HG02798 (cell line): Measurements from ENCODE around the gene ARSH.
"Not testable (repeated sequence)": the region's sequence is repeated elsewhere in the genome, so short reads cannot be mapped to it uniquely, and the experiment has no call there.

Source experiments
- ATAC-seq: cut with Tn5 transposase; IDR thresholded peaks from one replicate; pipeline ENCODE4 v1.9.1; 2021; ENCODE audit warnings: mild to moderate bottlenecking; ENCODE audit not compliant: unreplicated experiment, poor library complexity

ARSH gene, protein sequence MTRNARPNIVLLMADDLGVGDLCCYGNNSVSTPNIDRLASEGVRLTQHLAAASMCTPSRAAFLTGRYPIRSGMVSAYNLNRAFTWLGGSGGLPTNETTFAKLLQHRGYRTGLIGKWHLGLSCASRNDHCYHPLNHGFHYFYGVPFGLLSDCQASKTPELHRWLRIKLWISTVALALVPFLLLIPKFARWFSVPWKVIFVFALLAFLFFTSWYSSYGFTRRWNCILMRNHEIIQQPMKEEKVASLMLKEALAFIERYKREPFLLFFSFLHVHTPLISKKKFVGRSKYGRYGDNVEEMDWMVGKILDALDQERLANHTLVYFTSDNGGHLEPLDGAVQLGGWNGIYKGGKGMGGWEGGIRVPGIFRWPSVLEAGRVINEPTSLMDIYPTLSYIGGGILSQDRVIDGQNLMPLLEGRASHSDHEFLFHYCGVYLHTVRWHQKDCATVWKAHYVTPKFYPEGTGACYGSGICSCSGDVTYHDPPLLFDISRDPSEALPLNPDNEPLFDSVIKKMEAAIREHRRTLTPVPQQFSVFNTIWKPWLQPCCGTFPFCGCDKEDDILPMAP

DNA sequence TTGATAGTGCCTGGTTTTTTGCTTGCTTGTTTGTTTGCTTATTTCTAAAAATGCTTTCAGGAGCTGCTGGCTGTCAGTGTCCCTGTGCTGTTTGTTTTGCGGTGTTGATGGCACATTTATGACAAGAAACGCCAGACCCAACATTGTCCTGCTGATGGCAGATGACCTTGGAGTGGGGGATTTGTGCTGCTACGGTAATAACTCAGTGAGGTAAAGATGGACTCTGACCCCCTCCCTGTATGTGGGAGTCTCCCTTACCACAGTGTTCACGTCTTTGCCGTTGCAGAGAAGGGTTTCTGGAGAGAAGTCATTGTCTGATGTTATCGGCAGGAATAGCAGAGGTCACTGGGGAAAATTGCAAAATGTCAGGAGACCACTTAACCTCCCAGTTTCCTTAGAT, at the start of gene ARSH:
ARSH (plus strand) TSS at position 52 of the 400 bp plus-strand sequence; CDS start at position 119, 67 bp downstream.
- ATAC-seq = no peak

DNA sequence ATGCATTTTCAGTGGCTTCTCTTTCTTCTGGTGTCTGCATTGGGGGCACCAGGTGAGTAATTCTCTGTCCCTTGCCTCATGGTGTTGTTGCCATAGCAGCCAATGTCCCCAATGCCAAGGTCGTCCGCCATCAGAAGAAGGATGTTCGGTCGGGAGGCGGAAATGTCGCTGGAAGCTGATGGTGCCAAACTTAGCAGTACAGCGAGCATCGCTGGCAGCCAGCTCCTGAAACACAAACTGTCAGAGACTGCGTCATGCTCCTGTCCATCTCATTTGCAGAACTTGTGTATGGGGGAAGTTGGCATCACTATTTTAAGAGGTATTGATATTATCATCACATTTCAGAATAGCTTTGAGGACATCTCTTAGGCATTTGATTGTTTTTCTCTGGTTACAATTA, 48.1 kb upstream of the ARSH start:
- no peak for ATAC-seq

DNA sequence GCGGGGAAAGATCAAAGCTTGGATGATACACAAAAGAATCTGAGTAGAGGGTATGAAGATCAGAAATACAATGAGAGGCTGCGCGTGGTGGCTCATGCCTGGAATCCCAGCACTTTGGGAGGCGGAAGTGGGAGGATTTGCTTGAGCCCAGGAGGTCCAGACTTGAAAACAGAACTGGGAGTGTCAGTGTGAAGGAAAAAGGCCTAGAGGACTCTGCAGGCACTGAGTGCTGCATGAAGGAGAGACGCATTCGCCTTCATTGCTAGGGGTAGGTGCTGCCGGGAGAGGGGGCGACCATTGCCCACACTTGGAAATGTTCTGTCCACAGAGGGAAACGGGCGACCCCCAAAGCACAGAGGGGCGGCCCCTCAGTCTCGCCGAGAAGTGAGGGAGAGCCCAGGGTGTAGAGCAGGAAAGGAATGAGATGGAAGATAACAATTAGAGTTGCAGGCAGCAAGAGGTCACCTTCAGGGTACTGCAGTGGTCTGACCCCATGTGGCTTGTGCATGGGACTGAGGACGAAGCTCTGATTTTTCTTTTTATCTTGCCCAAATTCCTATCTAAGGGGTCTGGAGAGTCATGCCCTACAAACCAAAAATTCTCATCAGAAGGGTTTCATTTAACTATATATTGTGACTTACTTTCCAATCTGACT, 45.4 kb upstream of the ARSH start:
- no peak for ATAC-seq

DNA sequence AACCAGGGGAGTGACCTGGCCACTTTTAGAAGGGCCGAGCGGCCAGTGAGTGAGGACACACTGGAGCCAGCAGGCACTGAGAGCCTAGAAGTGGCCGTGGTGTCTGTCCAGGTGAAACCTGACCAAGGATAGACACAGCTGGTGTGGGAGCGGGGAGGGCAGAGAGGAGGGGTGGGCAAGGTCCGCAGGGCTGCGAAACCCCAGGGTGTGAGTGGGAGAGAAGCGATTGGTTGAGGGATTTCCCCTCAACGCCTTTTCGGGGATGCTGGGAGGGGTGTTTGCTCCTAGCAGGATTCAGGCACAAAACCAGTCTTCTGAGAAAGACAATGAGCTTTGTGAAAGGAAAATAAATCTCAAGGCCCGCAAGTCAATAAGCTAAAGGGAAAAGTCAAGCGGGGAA, 44.0 kb upstream of the ARSH start:
- no peak for ATAC-seq

DNA sequence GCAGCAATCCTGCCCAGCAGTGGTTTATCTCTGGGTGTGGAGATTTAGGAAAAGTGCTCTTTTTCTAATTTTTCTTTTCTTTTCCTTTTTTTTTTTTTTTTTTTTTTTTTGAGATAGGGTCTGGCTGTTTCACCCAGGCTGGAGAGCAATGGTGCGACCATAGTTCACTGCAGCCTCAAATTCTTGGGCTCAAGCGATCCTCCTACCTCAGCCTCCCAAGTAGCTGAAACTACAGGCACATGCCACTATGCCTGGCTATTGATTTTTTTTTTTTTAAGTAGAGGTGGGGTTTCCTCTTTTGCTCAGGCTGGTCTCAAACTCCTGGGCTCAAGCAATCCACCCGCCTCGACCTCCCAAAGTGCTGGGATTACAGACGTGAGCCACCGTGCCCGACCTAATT, 42.9 kb upstream of the ARSH start:
- ATAC-seq = not testable (repeated sequence)

DNA sequence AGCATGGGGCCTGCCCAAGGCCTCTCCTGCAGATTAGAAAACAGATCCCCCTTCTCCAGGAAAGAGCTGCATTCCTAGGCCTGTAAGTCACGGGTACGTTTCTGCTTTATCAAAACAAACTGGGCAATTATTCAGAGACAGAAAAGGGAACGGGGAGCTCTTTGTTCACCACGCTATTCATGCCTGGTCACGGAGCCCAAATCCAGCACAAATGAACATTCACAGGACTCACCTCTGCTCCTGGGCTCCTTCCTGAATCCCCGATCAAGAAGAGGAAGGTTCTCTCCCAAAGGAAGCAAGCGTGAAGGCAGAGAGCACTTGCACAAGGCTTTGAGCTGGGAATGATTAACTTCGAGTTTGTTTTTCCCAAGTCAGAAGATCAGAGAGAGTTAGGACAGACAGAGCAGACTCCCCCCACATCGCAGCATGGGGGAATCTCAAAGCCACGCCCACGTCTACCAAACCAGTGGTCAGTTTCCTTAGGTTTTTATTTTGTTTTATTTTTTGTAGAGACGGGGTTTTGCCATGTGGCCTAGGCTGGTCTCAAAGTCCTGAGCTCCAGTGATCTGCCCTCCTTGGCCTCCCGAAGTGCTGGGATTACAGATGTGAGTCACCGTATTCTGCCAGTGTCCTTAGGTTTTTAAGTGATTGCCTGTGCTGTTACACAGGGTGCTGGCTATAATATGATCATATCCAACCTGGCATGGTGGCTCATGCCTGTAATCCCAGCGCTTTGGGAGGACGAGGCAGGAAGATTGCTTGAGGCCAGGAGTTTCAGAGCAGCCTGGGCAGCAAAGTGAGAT, 42.2 kb upstream of the ARSH start:
- ATAC-seq = not testable (repeated sequence)

DNA sequence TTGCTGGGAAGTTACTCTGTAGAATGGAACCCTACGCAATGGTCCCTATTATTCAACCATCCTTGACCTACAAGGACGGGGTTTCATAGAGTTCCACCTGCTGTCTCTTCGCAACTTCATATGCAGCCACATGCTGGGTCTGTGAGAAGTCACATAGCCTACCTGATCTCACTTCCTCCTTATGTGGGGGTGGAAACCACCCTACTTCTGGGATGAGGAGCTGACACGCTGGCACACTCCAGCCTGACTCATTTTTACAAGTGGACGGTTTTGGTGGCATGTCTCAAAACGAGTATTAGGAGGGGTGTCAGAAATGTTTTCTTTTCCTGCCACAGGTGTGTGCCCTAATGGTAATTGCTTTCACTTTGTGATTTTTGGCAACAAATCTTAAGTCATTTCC, 40.4 kb upstream of the ARSH start:
- no peak for ATAC-seq

DNA sequence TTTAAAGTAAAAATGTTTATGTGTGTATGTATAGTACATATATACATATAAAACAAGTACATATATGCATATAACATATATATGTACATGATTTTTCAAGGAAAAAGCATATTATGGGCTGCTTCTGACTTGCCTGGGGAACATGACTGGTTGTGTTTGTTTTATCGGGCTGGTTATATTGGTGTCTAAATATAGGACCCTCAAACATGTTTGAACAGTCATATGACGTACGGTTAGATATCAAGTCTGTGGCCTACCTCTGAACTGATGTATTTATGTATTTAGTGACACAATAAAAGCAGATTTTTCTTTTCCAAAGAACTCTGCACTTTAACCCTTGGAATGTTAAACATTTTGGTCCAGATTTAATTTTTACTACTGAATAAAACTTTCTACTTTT, 39.3 kb upstream of the ARSH start:
- no peak for ATAC-seq

DNA sequence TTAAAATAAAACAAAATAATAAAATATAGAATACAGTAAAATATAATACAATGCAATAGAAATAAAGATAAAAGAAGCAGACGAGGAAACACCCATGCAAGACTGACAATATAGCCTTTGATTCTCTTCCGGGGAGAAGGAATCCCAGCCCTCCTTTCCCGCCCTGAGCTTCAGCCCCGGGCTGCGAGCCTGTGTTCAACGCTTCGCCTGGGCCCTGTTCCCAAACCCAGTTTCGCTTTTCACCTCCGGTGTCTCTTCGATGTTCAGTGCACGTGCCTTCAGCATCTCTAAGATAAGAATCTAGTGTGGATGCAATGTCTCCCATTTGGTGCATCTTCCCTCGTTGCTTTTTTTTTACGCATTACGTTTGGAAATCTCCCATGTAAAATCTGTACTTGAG, 38.8 kb upstream of the ARSH start:
- no peak for ATAC-seq

DNA sequence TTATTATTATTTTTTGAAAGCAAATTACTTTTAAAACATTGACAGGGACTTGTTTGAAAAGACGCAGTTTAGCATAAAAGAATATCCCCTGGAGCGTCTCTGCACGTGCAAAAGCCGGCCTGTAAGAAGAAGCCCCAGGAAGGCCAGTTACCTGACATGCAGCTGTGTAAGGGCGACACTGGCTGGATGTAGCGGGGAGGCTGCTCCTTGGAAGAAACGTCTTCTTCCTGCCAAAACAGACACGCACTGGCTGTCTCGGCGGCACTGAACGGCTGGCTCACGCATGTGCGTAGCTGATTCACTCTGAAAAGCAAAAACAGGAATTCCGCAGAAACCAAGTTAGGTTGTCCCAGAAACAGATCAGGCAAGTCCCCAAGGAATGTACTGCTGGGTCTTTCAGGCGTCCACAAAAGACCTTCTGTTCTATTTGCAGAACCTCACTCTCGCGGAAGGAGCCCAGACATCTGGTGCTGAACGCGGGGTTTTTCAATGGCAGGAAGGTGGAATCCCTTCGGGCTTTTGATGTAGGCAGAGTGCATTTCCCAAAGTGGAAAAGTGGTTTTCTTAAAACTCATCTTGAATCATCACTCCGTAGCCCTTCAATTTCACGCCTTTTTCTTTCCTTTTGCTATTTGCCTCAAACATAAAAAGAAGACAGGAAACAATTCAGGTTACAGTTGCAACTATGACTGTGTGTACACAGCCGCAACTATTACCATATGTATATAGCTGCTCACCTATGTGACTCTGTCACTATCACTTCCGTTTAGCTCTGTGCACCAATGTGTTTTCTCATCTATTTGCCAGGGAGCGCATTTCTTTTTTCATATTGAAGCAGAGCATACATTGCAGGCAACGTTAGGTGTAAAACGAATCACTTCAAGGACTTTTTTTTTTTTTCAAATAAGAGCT, 38.1 kb upstream of the ARSH start:
- no peak for ATAC-seq

DNA sequence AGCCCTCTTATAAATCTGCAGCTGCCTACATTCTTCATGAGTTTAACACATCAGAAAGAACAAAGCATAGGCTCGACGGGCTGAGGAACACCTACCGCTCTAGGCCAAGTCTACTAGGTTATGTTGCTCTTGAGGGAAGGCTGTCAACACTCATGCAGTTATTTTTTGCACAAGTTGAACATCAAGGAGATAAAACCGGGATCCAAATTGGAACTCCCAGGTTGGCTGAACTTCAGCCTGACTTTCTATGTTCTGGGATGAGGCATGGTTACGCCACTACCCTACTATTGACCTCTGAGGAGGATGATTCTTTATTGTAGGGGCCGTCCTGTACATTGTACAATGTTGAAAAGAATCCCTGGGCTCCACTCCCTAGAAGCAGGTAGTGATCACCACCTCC, 37.3 kb upstream of the ARSH start:
- ATAC-seq = no peak

DNA sequence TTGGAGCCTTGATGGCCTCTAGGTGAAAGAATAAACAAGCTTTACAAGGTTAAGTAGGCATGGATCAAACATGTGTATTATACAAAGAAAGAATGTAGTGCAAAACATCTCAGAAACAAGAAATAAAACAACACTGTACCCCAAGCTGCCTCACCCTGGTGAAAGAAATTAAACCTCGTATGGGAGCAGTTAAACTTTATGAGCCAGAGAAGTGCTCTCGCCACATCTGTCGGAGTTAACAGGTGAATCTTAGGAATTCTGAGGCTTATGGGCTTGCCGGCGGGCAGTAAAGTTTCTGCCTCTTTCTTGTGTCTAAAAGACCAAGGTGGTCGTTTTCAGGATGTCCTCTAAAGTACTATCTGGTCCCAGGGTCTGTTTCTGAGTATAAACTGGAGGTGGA, 34.0 kb upstream of the ARSH start:
- ATAC-seq = no peak

DNA sequence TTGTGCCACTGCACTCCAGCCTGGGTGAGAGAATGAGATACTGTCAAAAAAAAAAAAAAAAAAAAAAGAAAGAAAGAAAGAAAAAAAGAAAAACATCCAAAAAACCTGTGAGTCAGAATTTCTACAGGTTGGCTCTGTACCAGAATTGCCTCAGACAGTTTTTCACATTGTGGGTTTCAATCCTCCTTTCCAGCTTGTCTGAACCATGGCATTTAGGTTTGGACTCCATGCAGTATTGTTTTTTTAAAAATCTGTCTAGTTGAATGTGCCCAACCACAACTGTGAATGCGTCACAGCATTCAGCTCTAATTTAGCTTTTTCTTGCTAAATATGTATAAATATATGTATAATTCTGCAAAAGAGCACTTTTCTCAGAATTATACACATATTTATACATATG, 31.4 kb upstream of the ARSH start:
- ATAC-seq = no peak

DNA sequence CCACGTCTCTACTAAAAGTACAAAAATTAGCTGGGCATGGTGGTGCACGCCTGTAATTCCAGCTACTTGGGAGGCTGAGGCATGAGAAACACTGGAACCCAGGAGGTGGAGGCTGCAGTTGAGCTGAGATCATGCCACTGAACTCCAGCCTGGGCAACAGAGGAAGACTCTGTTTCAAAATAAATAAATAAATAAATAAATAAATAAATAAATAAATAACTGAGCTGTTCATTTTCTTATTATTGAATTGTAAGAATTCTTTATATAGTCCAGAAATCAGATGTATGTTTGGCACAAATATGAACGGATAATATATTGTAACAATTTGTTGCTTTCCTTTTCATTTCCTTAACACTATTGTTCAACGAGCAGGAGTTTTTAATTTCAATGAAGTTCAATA, 27.7 kb upstream of the ARSH start:
- not testable (repeated sequence) for ATAC-seq

DNA sequence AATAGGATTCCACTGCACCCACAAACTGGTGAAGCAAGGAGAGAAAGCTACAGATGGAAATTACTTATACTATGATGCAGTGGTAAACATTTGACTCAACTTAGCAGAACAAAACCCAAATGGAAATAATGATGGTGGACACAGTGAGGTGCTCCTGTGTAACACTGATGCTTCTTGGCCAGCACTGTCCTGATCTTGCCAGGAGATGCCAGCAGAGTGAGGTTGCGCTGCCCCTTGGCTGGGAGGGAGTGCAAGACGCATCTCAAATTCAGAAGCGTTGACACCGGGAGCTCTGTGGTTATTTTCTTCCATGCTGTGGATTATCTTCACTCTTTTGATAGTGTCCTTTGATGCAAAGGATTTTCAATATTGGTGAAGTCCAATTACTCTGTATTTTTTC, 22.0 kb upstream of the ARSH start:
- ATAC-seq = no peak

DNA sequence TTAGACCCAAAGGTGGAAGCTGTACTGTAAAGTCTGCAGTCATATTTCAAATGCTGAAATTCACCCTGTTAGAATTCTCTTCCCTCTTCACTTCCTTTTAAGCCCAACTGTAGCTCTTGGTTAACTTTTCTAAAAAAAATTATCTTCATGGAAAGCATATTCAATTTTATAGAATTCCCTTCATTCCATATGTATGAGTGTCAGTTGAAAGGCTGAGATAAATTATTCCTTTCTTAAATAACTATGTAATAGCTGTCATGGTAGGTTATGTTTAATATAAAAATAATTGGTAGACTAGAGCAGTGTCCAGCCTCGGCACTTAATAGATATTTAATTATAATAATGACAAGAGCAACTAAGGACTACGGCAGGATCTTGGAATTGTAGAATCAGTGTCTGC, 16.8 kb upstream of the ARSH start:
- no peak for ATAC-seq

DNA sequence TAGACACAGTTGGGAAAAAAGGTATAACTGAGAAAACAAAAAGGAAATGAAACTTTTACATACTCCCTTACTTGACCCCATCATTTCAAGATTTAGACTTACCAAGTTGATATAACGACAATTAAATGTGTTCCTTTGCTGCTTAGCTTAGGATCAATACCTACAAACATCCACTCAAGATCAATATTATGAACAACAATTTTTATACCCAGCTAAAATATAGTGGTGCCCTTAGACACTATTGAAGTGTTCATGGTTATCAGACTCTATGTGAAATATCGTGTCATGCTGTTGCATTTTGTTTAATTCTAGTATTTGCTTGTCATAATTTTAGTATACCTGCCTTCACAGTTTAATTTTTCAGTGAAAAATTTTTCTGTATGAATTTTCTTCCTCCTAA, 4.2 kb downstream of the ARSH start:
- no peak for ATAC-seq

DNA sequence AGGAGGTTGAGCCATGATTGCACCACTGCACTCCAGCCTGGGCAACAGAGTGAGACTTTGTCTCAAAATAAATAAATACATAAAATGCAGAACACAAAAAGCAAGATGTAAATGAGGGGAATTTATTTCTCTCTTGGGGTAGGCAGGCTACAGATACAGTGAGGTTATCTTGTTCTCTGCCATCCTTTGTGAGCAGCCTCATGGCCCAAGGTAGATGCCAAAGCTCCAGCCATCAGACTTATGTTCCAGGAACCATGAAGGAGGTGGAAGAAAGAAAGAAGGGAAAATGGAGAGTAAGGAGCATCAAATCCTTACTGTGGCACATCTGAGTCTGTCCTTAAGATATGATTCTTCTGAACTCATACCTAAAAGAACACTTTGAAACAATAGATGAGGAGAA, 11.1 kb downstream of the ARSH start:
- ATAC-seq = no peak

DNA sequence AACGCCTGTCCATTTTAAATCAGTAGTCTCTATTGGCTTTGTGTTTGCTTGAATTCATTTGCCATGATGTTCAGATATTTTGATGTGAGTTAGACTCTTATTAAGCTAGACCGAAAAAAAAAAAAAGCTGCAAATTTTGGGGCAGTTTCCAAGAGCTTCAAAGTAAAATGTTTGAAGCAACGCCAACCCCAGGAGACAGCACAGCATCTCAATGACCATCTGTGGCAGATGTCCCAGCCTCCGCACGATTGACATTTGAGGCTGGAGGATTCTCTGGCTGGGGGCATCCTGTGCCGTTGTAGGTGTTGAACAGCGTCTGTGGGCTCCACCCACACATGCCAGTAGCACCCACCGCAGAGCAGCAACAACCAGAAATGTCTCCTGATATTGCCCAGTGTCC, 17.8 kb downstream of the ARSH start:
- ATAC-seq = no peak
